HepG2 (cell line): ENCODE measurements around the gene C1QTNF1. TPM values are rescaled to one million over a fixed set of nuclear protein-coding genes. Genes with fewer than 3 reads are reported as not detected.

Experiments
- ATAC-seq: fragments of 200-7000 bp; cut with Tn5 transposase; 3 replicates; pipeline ENCODE4 v1.9.1; 2020; ENCODE audit warnings: mild to moderate bottlenecking, moderate library complexity
- BruUV-seq: library from RNA; stranded (reverse); fragments of 400-500 nt; replicated peaks from 2 replicates; lab custom pipeline; 2021; lab: Mats Ljungman, UMichigan
- CTCF ChIA-PET: fragments of 300-600 bp; formaldehyde crosslinking; extraction: SDS; loops from one replicate; lab custom pipeline; 2021; ENCODE audit warnings: low total read pairs, inconsistent platforms, low intra/inter-chr PET ratio; lab: Yijun Ruan, JAX
- POLR2A ChIA-PET: fragments of 350-600 bp; sonication (Branson Sonifier 250); formaldehyde crosslinking; loops from one replicate; lab custom pipeline; 2020; ENCODE audit warnings: antibody characterized with exemption, inconsistent platforms; lab: Yijun Ruan, JAX
- DNase-seq: peaks from one replicate; pipeline ENCODE4 v3.0.0-alpha.2; 2015; ENCODE audit warnings: low spot score
- FAIRE-seq: peaks from 3 replicates; lab custom pipeline; 2011; peaks lifted over from hg19 to GRCh38; lab: Jason Lieb, UNC
- H2AFZ ChIP-seq: one replicate; pipeline ENCODE4 v1.6.1; 2011; ENCODE audit warnings: low read length, inconsistent platforms
- H3K27ac ChIP-seq: fragments of 300-600 bp; 3 replicates; pipeline ENCODE4 v1.8.0; 2011; ENCODE audit warnings: mixed run types, mild to moderate bottlenecking, mixed read lengths, low read length, inconsistent platforms; ENCODE audit not compliant: insufficient read depth; ENCODE audit errors: extremely low read length
- H3K27me3 ChIP-seq, 2 experiments: fragments of 200-600 bp in 1 of 2; 2 replicates in 1 of 2; 3 replicates in 1 of 2; pipeline versions ENCODE4 v1.6.0 to v1.8.0; 2011; ENCODE audit warnings: low read length in 2 of 2, mild to moderate bottlenecking in 2 of 2, moderate library complexity in 2 of 2, inconsistent platforms in 1 of 2; ENCODE audit not compliant: insufficient read depth in 2 of 2, control insufficient read depth in 1 of 2
- H3K36me3 ChIP-seq, 2 experiments: fragments of 200-600 bp in 1 of 2; replicated peaks in 1 of 2; 2 replicates in 1 of 2; 3 replicates in 1 of 2; pipeline versions ENCODE4 v1.5.1 to v1.8.0; 2011; ENCODE audit warnings: low read length in 2 of 2, inconsistent platforms in 1 of 2; ENCODE audit not compliant: insufficient read depth in 2 of 2, control insufficient read depth in 1 of 2
- H3K4me1 ChIP-seq: 2 replicates; pipeline ENCODE4 v1.5.1; 2012; ENCODE audit warnings: low read length, inconsistent platforms; ENCODE audit not compliant: insufficient read depth
- H3K4me2 ChIP-seq: 2 replicates; pipeline ENCODE4 v1.6.0; 2011; ENCODE audit warnings: low read depth, low read length, inconsistent platforms
- H3K4me3 ChIP-seq, 3 experiments: fragments of 200-600 bp in 1 of 3; sonication (generic), shearing (Covaris generic) in 1 of 3; replicated peaks in 1 of 3; 2 replicates each; pipeline ENCODE4 v1.5.1; 2011 to 2016; ENCODE audit warnings: low read length in 3 of 3, inconsistent platforms in 2 of 3, low read depth in 2 of 3, mild to moderate bottlenecking in 2 of 3, control low read depth in 1 of 3, mixed read lengths in 1 of 3; ENCODE audit not compliant: insufficient read depth in 1 of 3
- H3K79me2 ChIP-seq: one replicate; pipeline ENCODE4 v1.6.1; 2011; ENCODE audit warnings: low read length, inconsistent platforms; ENCODE audit not compliant: insufficient read depth
- H3K9ac ChIP-seq: 2 replicates; pipeline ENCODE4 v1.6.0; 2011; ENCODE audit warnings: mild to moderate bottlenecking, low read depth, low read length, inconsistent platforms; ENCODE audit not compliant: insufficient read depth
- H3K9me3 ChIP-seq: 2 replicates; pipeline ENCODE4 v1.5.1; 2012; ENCODE audit warnings: mild to moderate bottlenecking, low read length
- H4K20me1 ChIP-seq: 2 replicates; pipeline ENCODE4 v1.6.0; 2011; ENCODE audit warnings: inconsistent platforms, mild to moderate bottlenecking, low read length, moderate library complexity; ENCODE audit not compliant: insufficient read depth
- AGO1 ChIP-seq: fragments of 200-400 bp; formaldehyde crosslinking; IDR thresholded peaks from 2 replicates; pipeline ENCODE4 v1.6.1; 2017; ENCODE audit warnings: mild to moderate bottlenecking, low read depth, low read length, moderate library complexity; ENCODE audit not compliant: poor library complexity, severe bottlenecking
- AGO2 ChIP-seq: fragments of 200-400 bp; formaldehyde crosslinking; optimal IDR thresholded peaks from 2 replicates; pipeline ENCODE3; 2017; ENCODE audit warnings: mild to moderate bottlenecking, low read depth, low read length, moderate library complexity
- CREB3 ChIP-seq: sonication (generic); formaldehyde crosslinking; IDR thresholded peaks from 2 replicates; pipeline ENCODE4 v1.5.0; 2020; ENCODE audit warnings: missing genetic modification reagents
- EED ChIP-seq: sonication (generic); formaldehyde crosslinking; IDR thresholded peaks from 2 replicates; pipeline ENCODE4 v1.5.0; 2020; ENCODE audit warnings: mild to moderate bottlenecking, missing genetic modification reagents
- GABPA ChIP-seq, 2 experiments: IDR thresholded peaks; 2 replicates each; pipeline ENCODE4 v1.6.1; 2011 to 2016; ENCODE audit warnings: low read depth in 2 of 2, low read length in 1 of 2, missing biosample characterization in 1 of 2, missing genetic modification characterization in 1 of 2
- HDAC2 ChIP-seq: sonication (generic); formaldehyde crosslinking; IDR thresholded peaks from 2 replicates; pipeline ENCODE4 v1.4.0; 2020; ENCODE audit warnings: missing genetic modification reagents
- KLF12 ChIP-seq: sonication (generic); formaldehyde crosslinking; IDR thresholded peaks from 2 replicates; pipeline ENCODE4 v1.4.0; 2020; ENCODE audit warnings: missing genetic modification reagents, borderline replicate concordance
- NFRKB ChIP-seq: fragments of 450-650 bp; IDR thresholded peaks from 2 replicates; pipeline ENCODE4 v1.6.1; 2017
- POLR2A ChIP-seq, 2 experiments: IDR thresholded peaks; 2 replicates each; pipeline ENCODE4 v1.6.1; 2011; ENCODE audit warnings: low read depth in 2 of 2, low read length in 2 of 2, mild to moderate bottlenecking in 1 of 2, moderate library complexity in 1 of 2; ENCODE audit not compliant: insufficient read depth in 1 of 2
- RBFOX2 ChIP-seq: fragments of 200-400 bp; formaldehyde crosslinking; IDR thresholded peaks from 2 replicates; pipeline ENCODE4 v1.6.1; 2017; ENCODE audit warnings: low read depth, mild to moderate bottlenecking, low read length
- RFXANK ChIP-seq: IDR thresholded peaks from 2 replicates; pipeline ENCODE4 v1.6.1; 2016
- SNRNP70 ChIP-seq: fragments of 200-400 bp; formaldehyde crosslinking; IDR thresholded peaks from 2 replicates; pipeline ENCODE4 v1.6.1; 2017; ENCODE audit warnings: mild to moderate bottlenecking, low read depth, low read length, moderate library complexity
- ZBTB38 ChIP-seq: sonication (generic); formaldehyde crosslinking; IDR thresholded peaks from 2 replicates; pipeline ENCODE4 v1.5.1; 2020; ENCODE audit warnings: mild to moderate bottlenecking, missing genetic modification reagents
- ZNF275 ChIP-seq: sonication (generic); formaldehyde crosslinking; IDR thresholded peaks from 2 replicates; pipeline ENCODE4 v1.8.0; 2022; ENCODE audit warnings: missing genetic modification reagents, mild to moderate bottlenecking, inconsistent platforms, borderline replicate concordance
- ZNF317 ChIP-seq: sonication (generic); formaldehyde crosslinking; IDR thresholded peaks from 2 replicates; pipeline ENCODE4 v1.5.0; 2020; ENCODE audit warnings: mild to moderate bottlenecking, missing genetic modification reagents
- ZNF326 ChIP-seq: sonication (generic); formaldehyde crosslinking; IDR thresholded peaks from 2 replicates; pipeline ENCODE4 v1.4.0; 2020; ENCODE audit warnings: missing genetic modification reagents, borderline replicate concordance
- ZNF670 ChIP-seq: sonication (generic); formaldehyde crosslinking; IDR thresholded peaks from 2 replicates; pipeline ENCODE4 v1.8.0; 2022; ENCODE audit warnings: mild to moderate bottlenecking, missing genetic modification reagents, borderline replicate concordance
- ZNF768 ChIP-seq: sonication (generic); formaldehyde crosslinking; IDR thresholded peaks from 2 replicates; pipeline ENCODE4 v1.4.0; 2020; ENCODE audit warnings: missing genetic modification reagents
- WGBS: methylation state at CpG from one replicate; pipeline ENCODE4 v1.1.6; 2017; ENCODE audit warnings: low lambda C conversion rate; 5-methylcytosine and 5-hydroxymethylcytosine counted together
- in situ Hi-C: cut with HindIII; loops from 2 replicates; pipeline ENCODE4 v1.10.0; 2017; ENCODE audit warnings: low pct_unique_long_range_greater_than_20kb; ENCODE audit not compliant: extremely low pct_ligation_motif_present
- intact Hi-C: fragments of 100-400 bp; cut with micrococcal nuclease; formaldehyde crosslinking; loops from one replicate; pipeline ENCODE4 v1.10.0; 2022; ENCODE audit not compliant: unreplicated experiment
- polyA plus RNA-seq, 8 experiments: library from polyadenylated mRNA; depleted of rRNA in 3 of 8; stranded (reverse) in 7 of 8; unstranded in 1 of 8; fragments of >200 nt; fragmentation: Illumina TruSeq in 4 of 8; extraction: Trizol in 4 of 8; gene quantifications; 2 replicates each; pipeline versions ENCODE4 v1.2.1 to v1.2.3, GENCODE V29; 2011 to 2016; ENCODE audit warnings: low read depth in 4 of 8, missing spikeins in 1 of 8, mixed read lengths in 1 of 8; ENCODE audit not compliant: insufficient read depth in 1 of 8
- total RNA-seq, 5 experiments: library from RNA; depleted of rRNA; stranded (reverse); fragments of >200 nt; fragmentation: Illumina TruSeq; extraction: Trizol; gene quantifications; 2 replicates each; pipeline ENCODE4 v1.2.3, GENCODE V29; 2016; ENCODE audit warnings: low read depth in 1 of 5
- TF ChIP-seq, protein P1 (sequence below): sonication (generic); formaldehyde crosslinking; conservative IDR thresholded peaks from 2 replicates; pipeline ENCODE4 v1.4.0; 2020; ENCODE audit warnings: missing genetic modification reagents
- TF ChIP-seq, protein P2 (sequence below): sonication (generic); formaldehyde crosslinking; IDR thresholded peaks from 2 replicates; pipeline ENCODE4 v1.4.0; 2020; ENCODE audit warnings: missing genetic modification reagents

C1QTNF1 gene
- total and polyA plus RNA-seq, 2 of the 13 experiments (the other 11 are each of a cell fraction or from before 2014, with no cell fraction given): 0.18 to 0.86 TPM

GRCh38 chr17:78974635-78975591, 49.1 kb upstream of the C1QTNF1 start:
- Histone ChIP-seq H3K9me3 (no peaks in the 10 kb centered on the region), H4K20me1 (peaks cover 18% of the 10 kb centered on the region; the same call in 1 of the 2 replicates), H3K36me3 (peaks cover 9 to 54% of the 10 kb centered on the region in 2 experiments), H3K9ac (no peak overlapping the region), H3K79me2 (peaks cover 27% of the 10 kb centered on the region), H3K27ac (no peak overlapping the region), H2AFZ (no peak overlapping the region), H3K4me2 (no peak overlapping the region), H3K4me3 (no peak overlapping the region), H3K27me3 (no peaks in the 10 kb centered on the region; a peak in 1 of 5 replicates), H3K4me1 (peaks cover 56% of the 10 kb centered on the region)
- no peak for ATAC-seq
- FAIRE-seq: no peak
- intact Hi-C loops (no loop called here), in situ Hi-C loops (loop anchor here (5.0 kb wide), 1 partner anchor 93 kb away; no protein-coding TSS in a partner anchor)
- BruUV-seq: no TSS peak
- ChIA-PET CTCF (no interaction called here), POLR2A (interaction anchor here (0.7 to 5.1 kb wide), 3 partner anchors 13 to 109 kb away, joined by 3 to 25 read pairs (median 4); no protein-coding TSS in a partner anchor)
- WGBS: 94% methylated on average over 21 of the region's 30 CpGs
- no peak for DNase-seq
- TF ChIP-seq ZNF670 (no peak), CREB3 (CRISPR knock-in tag) (no peak), AGO2 (peak; percentile 58), HDAC2 (CRISPR knock-in tag) (no peak), ZNF326 (CRISPR knock-in tag) (no peak), NFRKB (no peak), RBFOX2 (peak; percentile 80), ZNF275 (CRISPR knock-in tag) (no peak), KLF12 (no peak), ZNF317 (no peak), ZBTB38 (peak; percentile 53; the same call in 1 of the 2 replicates), ZNF768 (CRISPR knock-in tag) (peak; percentile 26; the same call in 1 of the 2 replicates), EED (CRISPR knock-in tag) (peak; percentile 72; the same call in 1 of the 2 replicates), RFXANK (no peak), AGO1 (no peak), GABPA (IDR thresholded peaks at IDR 0.05; ENCODE audit: low read depth, low read length) (no peak), GABPA (CRISPR knock-in tag; IDR thresholded peaks at IDR 0.05; ENCODE audit: low read depth) (no peak), POLR2A (IDR thresholded peaks at IDR 0.05; ENCODE audit: insufficient read depth in 1 of 2, low read depth in 2 of 2, low read length in 2 of 2) (peak in 1 of 2 experiments; percentile 4; a peak in 1 of 4 replicates), SNRNP70 (no peak)
- TF ChIP-seq, protein P1, sequence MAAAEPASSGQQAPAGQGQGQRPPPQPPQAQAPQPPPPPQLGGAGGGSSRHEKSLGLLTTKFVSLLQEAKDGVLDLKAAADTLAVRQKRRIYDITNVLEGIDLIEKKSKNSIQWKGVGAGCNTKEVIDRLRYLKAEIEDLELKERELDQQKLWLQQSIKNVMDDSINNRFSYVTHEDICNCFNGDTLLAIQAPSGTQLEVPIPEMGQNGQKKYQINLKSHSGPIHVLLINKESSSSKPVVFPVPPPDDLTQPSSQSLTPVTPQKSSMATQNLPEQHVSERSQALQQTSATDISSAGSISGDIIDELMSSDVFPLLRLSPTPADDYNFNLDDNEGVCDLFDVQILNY (CRISPR knock-in tag): no peak
- TF ChIP-seq, protein P2, sequence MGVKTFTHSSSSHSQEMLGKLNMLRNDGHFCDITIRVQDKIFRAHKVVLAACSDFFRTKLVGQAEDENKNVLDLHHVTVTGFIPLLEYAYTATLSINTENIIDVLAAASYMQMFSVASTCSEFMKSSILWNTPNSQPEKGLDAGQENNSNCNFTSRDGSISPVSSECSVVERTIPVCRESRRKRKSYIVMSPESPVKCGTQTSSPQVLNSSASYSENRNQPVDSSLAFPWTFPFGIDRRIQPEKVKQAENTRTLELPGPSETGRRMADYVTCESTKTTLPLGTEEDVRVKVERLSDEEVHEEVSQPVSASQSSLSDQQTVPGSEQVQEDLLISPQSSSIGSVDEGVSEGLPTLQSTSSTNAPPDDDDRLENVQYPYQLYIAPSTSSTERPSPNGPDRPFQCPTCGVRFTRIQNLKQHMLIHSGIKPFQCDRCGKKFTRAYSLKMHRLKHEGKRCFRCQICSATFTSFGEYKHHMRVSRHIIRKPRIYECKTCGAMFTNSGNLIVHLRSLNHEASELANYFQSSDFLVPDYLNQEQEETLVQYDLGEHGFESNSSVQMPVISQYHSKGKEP (CRISPR knock-in tag): no peak
